Calu3 (cell line): ENCODE results near the gene TMEM108. TPM values are rescaled to one million over a fixed set of nuclear protein-coding genes. Genes with fewer than 3 reads are reported as not detected.

ENCODE experiments used
- BruUV-seq: library from RNA; stranded (reverse); fragments of 400-500 nt; replicated peaks from 2 replicates; lab custom pipeline; 2021; lab: Mats Ljungman, UMichigan
- CTCF ChIA-PET: fragments of 300-600 bp; sonication (Branson Sonifier 250); formaldehyde crosslinking; loops from one replicate; lab custom pipeline; 2022; ENCODE audit warnings: antibody characterized with exemption; lab: Charles Lee
- DNase-seq: peaks from one replicate; pipeline ENCODE4 v3.0.0; 2022
- H3K27ac Mint-ChIP-seq: one replicate; pipeline ENCODE4 v1.8.0; 2022; ENCODE audit warnings: mixed read lengths; ENCODE audit not compliant: unreplicated experiment
- H3K27me3 Mint-ChIP-seq: one replicate; pipeline ENCODE4 v1.8.0; 2022; ENCODE audit warnings: mixed read lengths; ENCODE audit not compliant: unreplicated experiment
- H3K36me3 Mint-ChIP-seq: one replicate; pipeline ENCODE4 v1.8.0; 2022; ENCODE audit warnings: mild to moderate bottlenecking, moderate library complexity, mixed read lengths; ENCODE audit not compliant: insufficient read depth, unreplicated experiment
- H3K4me1 Mint-ChIP-seq: one replicate; pipeline ENCODE4 v1.8.0; 2022; ENCODE audit warnings: mild to moderate bottlenecking, low read depth, mixed read lengths; ENCODE audit not compliant: unreplicated experiment
- H3K4me3 Mint-ChIP-seq: one replicate; pipeline ENCODE4 v1.8.0; 2022; ENCODE audit warnings: mild to moderate bottlenecking, low read depth, moderate library complexity, mixed read lengths; ENCODE audit not compliant: unreplicated experiment
- H3K9me3 Mint-ChIP-seq: one replicate; pipeline ENCODE4 v1.8.0; 2022; ENCODE audit warnings: low read depth, mixed read lengths; ENCODE audit not compliant: unreplicated experiment
- intact Hi-C: fragments of 100-400 bp; cut with micrococcal nuclease; formaldehyde crosslinking; loops from one replicate; pipeline ENCODE4 v1.10.0; 2022; ENCODE audit not compliant: unreplicated experiment
- total RNA-seq: library from RNA; stranded (reverse); gene quantifications from 2 replicates; pipeline ENCODE4 v1.2.3, GENCODE V29; 2022
- TF ChIP-seq, protein P1 (sequence below): fragments of 200-600 bp; IDR thresholded peaks from one replicate; pipeline ENCODE4 v1.8.0; 2022; ENCODE audit warnings: antibody characterized with exemption; ENCODE audit not compliant: unreplicated experiment

The TMEM108 gene
- total RNA-seq, 1 experiment from 2014 or later: not detected

GRCh38 chr3:133276594-133276993 lies 238.4 kb downstream of the TMEM108 start:
- peaks cover 25% of the 10 kb centered on the region for H3K27me3 Mint-ChIP-seq
- TF ChIP-seq, protein P1, sequence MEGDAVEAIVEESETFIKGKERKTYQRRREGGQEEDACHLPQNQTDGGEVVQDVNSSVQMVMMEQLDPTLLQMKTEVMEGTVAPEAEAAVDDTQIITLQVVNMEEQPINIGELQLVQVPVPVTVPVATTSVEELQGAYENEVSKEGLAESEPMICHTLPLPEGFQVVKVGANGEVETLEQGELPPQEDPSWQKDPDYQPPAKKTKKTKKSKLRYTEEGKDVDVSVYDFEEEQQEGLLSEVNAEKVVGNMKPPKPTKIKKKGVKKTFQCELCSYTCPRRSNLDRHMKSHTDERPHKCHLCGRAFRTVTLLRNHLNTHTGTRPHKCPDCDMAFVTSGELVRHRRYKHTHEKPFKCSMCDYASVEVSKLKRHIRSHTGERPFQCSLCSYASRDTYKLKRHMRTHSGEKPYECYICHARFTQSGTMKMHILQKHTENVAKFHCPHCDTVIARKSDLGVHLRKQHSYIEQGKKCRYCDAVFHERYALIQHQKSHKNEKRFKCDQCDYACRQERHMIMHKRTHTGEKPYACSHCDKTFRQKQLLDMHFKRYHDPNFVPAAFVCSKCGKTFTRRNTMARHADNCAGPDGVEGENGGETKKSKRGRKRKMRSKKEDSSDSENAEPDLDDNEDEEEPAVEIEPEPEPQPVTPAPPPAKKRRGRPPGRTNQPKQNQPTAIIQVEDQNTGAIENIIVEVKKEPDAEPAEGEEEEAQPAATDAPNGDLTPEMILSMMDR: no peak
- CTCF ChIA-PET: no interaction called here
- H3K27ac Mint-ChIP-seq: no peak overlapping the region
- DNase-seq: no peak
- no peaks in the 10 kb centered on the region for H3K9me3 Mint-ChIP-seq
- H3K36me3 Mint-ChIP-seq: no peaks in the 10 kb centered on the region
- peaks cover 10% of the 10 kb centered on the region for H3K4me1 Mint-ChIP-seq
- intact Hi-C loops: no loop called here
- no peak overlapping the region for H3K4me3 Mint-ChIP-seq
- no TSS peak for BruUV-seq

- Mint-ChIP-seq H3K4me3 (no peak overlapping the region), H3K4me1 (peaks cover 10% of the 10 kb centered on the region), H3K36me3 (no peaks in the 10 kb centered on the region), H3K9me3 (no peaks in the 10 kb centered on the region), H3K27ac (no peak overlapping the region), H3K27me3 (peaks cover 36% of the 10 kb centered on the region)
- intact Hi-C loops: no loop called here
- DNase-seq: no peak
- BruUV-seq: no TSS peak
- TF ChIP-seq, protein P1: no peak
- CTCF ChIA-PET: no interaction called here
These were observed 239.6 kb downstream of the TMEM108 start for GRCh38 chr3:133277813-133278212.

GRCh38 chr3:133278260-133279043 lies 240.3 kb downstream of the TMEM108 start:
- no peaks in the 10 kb centered on the region for H3K9me3 Mint-ChIP-seq
- H3K27ac Mint-ChIP-seq: no peak overlapping the region
- TF ChIP-seq, protein P1: no peak
- H3K27me3 Mint-ChIP-seq: peaks cover 37% of the 10 kb centered on the region
- peaks cover 10% of the 10 kb centered on the region for H3K4me1 Mint-ChIP-seq
- intact Hi-C loops: no loop called here
- no peaks in the 10 kb centered on the region for H3K36me3 Mint-ChIP-seq
- no TSS peak for BruUV-seq
- no peak overlapping the region for H3K4me3 Mint-ChIP-seq
- DNase-seq: no peak
- CTCF ChIA-PET: interaction anchor here (1.1 kb wide), 1 partner anchor 21 kb away, joined by 3 read pairs; no protein-coding TSS in a partner anchor

DNA sequence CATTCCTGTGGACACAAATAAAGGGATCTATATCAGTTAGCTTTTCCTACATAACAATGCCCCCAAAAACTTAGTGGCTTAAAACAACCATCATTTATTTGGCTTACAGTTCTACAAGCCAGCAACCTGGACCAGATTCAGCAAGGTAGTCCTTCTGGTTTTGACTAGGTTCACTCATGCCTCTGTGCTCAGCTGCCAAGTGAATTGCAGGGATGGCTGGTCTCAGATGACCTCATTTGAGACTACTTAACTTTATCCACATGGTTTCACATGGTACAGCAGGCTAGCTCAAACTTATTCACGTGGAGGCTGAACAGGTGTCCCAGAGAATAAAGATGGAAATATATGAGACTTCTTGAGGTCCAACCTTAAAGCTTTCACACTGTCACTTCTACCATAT lies 242.4 kb downstream of the TMEM108 start:
- Mint-ChIP-seq H3K36me3 (no peaks in the 10 kb centered on the region), H3K27me3 (peaks cover 43% of the 10 kb centered on the region), H3K4me3 (no peak overlapping the region), H3K4me1 (no peaks in the 10 kb centered on the region), H3K9me3 (no peaks in the 10 kb centered on the region), H3K27ac (no peak overlapping the region)
- CTCF ChIA-PET: no interaction called here
- TF ChIP-seq, protein P1: no peak
- BruUV-seq: no TSS peak
- intact Hi-C loops: loop anchor here (5.0 kb wide), 1 partner anchor 142 kb away; no protein-coding TSS in a partner anchor
- DNase-seq: no peak
